Liver (tissue), 3 donors: ENCODE data around the gene LGR5.

Source experiments
- EGR1 ChIP-seq, 2 donors: IDR thresholded peaks; 2 replicates each; pipeline ENCODE4 v1.6.1; 2016 to 2018; ENCODE audit warnings: antibody characterized with exemption in 2 of 2, low read depth in 2 of 2
- GABPA ChIP-seq, 2 donors: IDR thresholded peaks in 1 of 2; conservative IDR thresholded peaks in 1 of 2; 2 replicates each; pipeline ENCODE4 v1.6.1; 2016; ENCODE audit warnings: antibody characterized with exemption in 2 of 2, mild to moderate bottlenecking in 1 of 2, moderate library complexity in 1 of 2
- JUND ChIP-seq, 2 donors: IDR thresholded peaks; 2 replicates each; pipeline ENCODE4 v1.6.1; 2016; ENCODE audit warnings: antibody characterized with exemption in 2 of 2
- MAX ChIP-seq: IDR thresholded peaks from 2 replicates; pipeline ENCODE4 v1.6.1; 2016; ENCODE audit warnings: antibody characterized with exemption
- NR2F2 ChIP-seq: IDR thresholded peaks from 2 replicates; pipeline ENCODE4 v1.6.1; 2016; ENCODE audit warnings: antibody characterized with exemption
- RAD21 ChIP-seq, 2 donors: IDR thresholded peaks; 2 replicates each; pipeline ENCODE4 v1.6.1; 2016; ENCODE audit warnings: antibody characterized with exemption in 2 of 2, mild to moderate bottlenecking in 2 of 2
- REST ChIP-seq: IDR thresholded peaks from 2 replicates; pipeline ENCODE4 v1.6.1; 2016; ENCODE audit warnings: antibody characterized with exemption, mild to moderate bottlenecking
- RXRA ChIP-seq, 2 donors: IDR thresholded peaks; 2 replicates each; pipeline ENCODE4 v1.6.1; 2017 to 2018; ENCODE audit warnings: antibody characterized with exemption in 2 of 2, mild to moderate bottlenecking in 1 of 2
- SP1 ChIP-seq: IDR thresholded peaks from 2 replicates; pipeline ENCODE4 v1.6.1; 2018; ENCODE audit warnings: antibody characterized with exemption, mild to moderate bottlenecking
- TAF1 ChIP-seq: conservative IDR thresholded peaks from 2 replicates; pipeline ENCODE4 v1.6.1; 2016; ENCODE audit warnings: antibody characterized with exemption, mild to moderate bottlenecking
- YY1 ChIP-seq: IDR thresholded peaks from 2 replicates; pipeline ENCODE4 v1.6.1; 2016; ENCODE audit warnings: antibody characterized with exemption, mild to moderate bottlenecking
- TF ChIP-seq, protein P1 (sequence below): fragments of 150-350 bp; IDR thresholded peaks from 2 replicates; pipeline ENCODE4 v1.5.1; 2017; ENCODE audit warnings: improper control_type of control experiment, low read depth, low read length; ENCODE audit not compliant: missing input control
- TF ChIP-seq, protein P2 (sequence below): IDR thresholded peaks from 2 replicates; pipeline ENCODE4 v1.6.1; 2016; ENCODE audit warnings: antibody characterized with exemption
- donor health status: healthy.
- donor health status: healthy.

DNA sequence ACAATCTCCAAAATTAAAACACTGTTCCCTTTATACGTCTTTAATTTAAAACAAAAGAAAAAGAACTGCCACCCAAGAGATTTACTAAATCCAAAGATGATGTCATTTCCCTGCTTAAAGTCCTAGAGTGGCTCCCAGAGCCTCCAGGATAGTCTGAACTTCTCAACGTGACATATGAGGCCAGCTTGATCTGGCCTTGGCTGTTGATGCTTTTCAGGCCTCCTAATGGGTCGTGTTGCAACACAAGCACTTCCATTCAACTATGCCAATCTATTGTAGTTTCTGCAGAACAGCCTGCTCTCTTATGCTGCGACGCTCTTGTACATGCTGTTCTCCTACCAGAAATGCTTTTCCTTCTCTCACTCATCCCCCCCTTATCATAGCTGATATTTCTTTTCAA lies 35.7 kb downstream of the LGR5 start:
- TF ChIP-seq, protein P1, sequence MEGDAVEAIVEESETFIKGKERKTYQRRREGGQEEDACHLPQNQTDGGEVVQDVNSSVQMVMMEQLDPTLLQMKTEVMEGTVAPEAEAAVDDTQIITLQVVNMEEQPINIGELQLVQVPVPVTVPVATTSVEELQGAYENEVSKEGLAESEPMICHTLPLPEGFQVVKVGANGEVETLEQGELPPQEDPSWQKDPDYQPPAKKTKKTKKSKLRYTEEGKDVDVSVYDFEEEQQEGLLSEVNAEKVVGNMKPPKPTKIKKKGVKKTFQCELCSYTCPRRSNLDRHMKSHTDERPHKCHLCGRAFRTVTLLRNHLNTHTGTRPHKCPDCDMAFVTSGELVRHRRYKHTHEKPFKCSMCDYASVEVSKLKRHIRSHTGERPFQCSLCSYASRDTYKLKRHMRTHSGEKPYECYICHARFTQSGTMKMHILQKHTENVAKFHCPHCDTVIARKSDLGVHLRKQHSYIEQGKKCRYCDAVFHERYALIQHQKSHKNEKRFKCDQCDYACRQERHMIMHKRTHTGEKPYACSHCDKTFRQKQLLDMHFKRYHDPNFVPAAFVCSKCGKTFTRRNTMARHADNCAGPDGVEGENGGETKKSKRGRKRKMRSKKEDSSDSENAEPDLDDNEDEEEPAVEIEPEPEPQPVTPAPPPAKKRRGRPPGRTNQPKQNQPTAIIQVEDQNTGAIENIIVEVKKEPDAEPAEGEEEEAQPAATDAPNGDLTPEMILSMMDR = no peak
- TF ChIP-seq TAF1 (no peak), MAX (no peak), RXRA (IDR thresholded peaks at IDR 0.05) (no peak), YY1 (no peak), EGR1 (IDR thresholded peaks at IDR 0.05; ENCODE audit: low read depth in 2 of 2) (no peak), RAD21 (IDR thresholded peaks at IDR 0.05) (no peak), REST (no peak), GABPA (IDR thresholded peaks at IDR 0.05 in 1 of 2, conservative IDR thresholded peaks at IDR 0.05 in 1 of 2) (no peak), SP1 (no peak), JUND (IDR thresholded peaks at IDR 0.05) (no peak), NR2F2 (no peak)
- TF ChIP-seq, protein P2, sequence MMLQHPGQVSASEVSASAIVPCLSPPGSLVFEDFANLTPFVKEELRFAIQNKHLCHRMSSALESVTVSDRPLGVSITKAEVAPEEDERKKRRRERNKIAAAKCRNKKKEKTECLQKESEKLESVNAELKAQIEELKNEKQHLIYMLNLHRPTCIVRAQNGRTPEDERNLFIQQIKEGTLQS = no peak
